Neural cell (in vitro differentiated cells): ENCODE measurements around the gene SNX30. TPM values are rescaled to one million over a fixed set of nuclear protein-coding genes. Genes with fewer than 3 reads are reported as not detected.

Source experiments
- H2AFZ ChIP-seq: fragments of 200-600, 300-800 bp; sonication (generic), shearing (Covaris generic); 2 replicates; pipeline ENCODE4 v1.6.0; 2014; ENCODE audit warnings: low read depth, mild to moderate bottlenecking, antibody characterized with exemption, low read length, moderate library complexity
- H3F3A ChIP-seq: fragments of 200-600 bp; shearing (Covaris generic); 2 replicates; pipeline ENCODE4 v1.6.1; 2016; ENCODE audit warnings: mild to moderate bottlenecking, moderate library complexity, mixed read lengths, antibody characterized with exemption, low read length; ENCODE audit not compliant: insufficient read depth, poor library complexity, severe bottlenecking
- H3K27ac ChIP-seq: fragments of 200-600, 300-800 bp; sonication (generic), shearing (Covaris generic); 2 replicates; pipeline ENCODE4 v1.5.1; 2014; ENCODE audit warnings: mild to moderate bottlenecking, low read length, moderate library complexity
- H3K27me3 ChIP-seq: fragments of 300-800, 200-600 bp; sonication (generic), shearing (Covaris generic); 2 replicates; pipeline ENCODE4 v1.6.0; 2014; ENCODE audit warnings: mild to moderate bottlenecking, low read depth, low read length, moderate library complexity; ENCODE audit not compliant: insufficient read depth
- H3K36me3 ChIP-seq: fragments of 300-800, 200-600 bp; sonication (generic), shearing (Covaris generic); 2 replicates; pipeline ENCODE4 v1.5.1; 2014; ENCODE audit warnings: mild to moderate bottlenecking, antibody characterized with exemption, low read length, moderate library complexity; ENCODE audit not compliant: insufficient read depth
- H3K4me2 ChIP-seq: fragments of 300-800, 200-600 bp; sonication (generic), shearing (Covaris generic); 2 replicates; pipeline ENCODE4 v1.6.0; 2014; ENCODE audit warnings: mild to moderate bottlenecking, low read length
- H3K4me3 ChIP-seq: fragments of 300-800, 200-600 bp; sonication (generic), shearing (Covaris generic); 2 replicates; pipeline ENCODE4 v1.5.1; 2014; ENCODE audit warnings: mild to moderate bottlenecking, low read length, moderate library complexity
- H3K79me2 ChIP-seq: fragments of 200-600 bp; shearing (Covaris generic); replicated peaks from 2 replicates; pipeline ENCODE4 v1.6.0; 2014; ENCODE audit warnings: mild to moderate bottlenecking, low read length, moderate library complexity; ENCODE audit not compliant: insufficient read depth
- H3K9ac ChIP-seq: fragments of 300-800, 200-600 bp; sonication (generic), shearing (Covaris generic); 2 replicates; pipeline ENCODE4 v1.6.1; 2016; ENCODE audit warnings: mild to moderate bottlenecking, low read length, mixed read lengths
- H3K9me2 ChIP-seq: fragments of 200-600 bp; shearing (Covaris generic); 2 replicates; pipeline ENCODE4 v1.6.1; 2016; ENCODE audit warnings: mild to moderate bottlenecking, low read length, mixed read lengths; ENCODE audit not compliant: insufficient read depth
- H3K9me3 ChIP-seq: fragments of 200-600, 300-800 bp; sonication (generic), shearing (Covaris generic); 2 replicates; pipeline ENCODE4 v1.6.1; 2016; ENCODE audit warnings: mild to moderate bottlenecking, mixed run types, low read length, moderate library complexity, mixed read lengths
- H4K20me1 ChIP-seq: fragments of 200-600 bp; shearing (Covaris generic); 2 replicates; pipeline ENCODE4 v1.6.1; 2016; ENCODE audit warnings: mild to moderate bottlenecking, mixed run types; ENCODE audit not compliant: insufficient read depth
- EP300 ChIP-seq: fragments of 450-650 bp; conservative IDR thresholded peaks from 2 replicates; pipeline ENCODE4 v1.6.1; 2014; ENCODE audit warnings: antibody characterized with exemption, mild to moderate bottlenecking, moderate library complexity; ENCODE audit not compliant: poor library complexity, severe bottlenecking
- EZH2 ChIP-seq: fragments of 200-600, 300-800 bp; shearing (Covaris generic), sonication (generic); IDR thresholded peaks from 2 replicates; pipeline ENCODE4 v1.6.1; 2014; ENCODE audit warnings: antibody characterized with exemption, low read length, borderline replicate concordance, mild to moderate bottlenecking; ENCODE audit not compliant: insufficient read depth, poor library complexity, severe bottlenecking
- MXI1 ChIP-seq: fragments of 450-650 bp; conservative IDR thresholded peaks from 2 replicates; pipeline ENCODE4 v1.6.1; 2014; ENCODE audit warnings: antibody characterized with exemption, mild to moderate bottlenecking; ENCODE audit not compliant: poor library complexity, severe bottlenecking
- POLR2AphosphoS5 ChIP-seq: IDR thresholded peaks from 2 replicates; pipeline ENCODE4 v1.6.1; 2012
- RAD21 ChIP-seq: fragments of 450-650 bp; conservative IDR thresholded peaks from 2 replicates; pipeline ENCODE4 v1.6.1; 2014; ENCODE audit warnings: antibody characterized with exemption, mild to moderate bottlenecking, moderate library complexity
- SMC3 ChIP-seq: fragments of 450-650 bp; conservative IDR thresholded peaks from 2 replicates; pipeline ENCODE4 v1.6.1; 2014; ENCODE audit warnings: antibody characterized with exemption, mild to moderate bottlenecking, moderate library complexity; ENCODE audit not compliant: poor library complexity
- TAF1 ChIP-seq: IDR thresholded peaks from 2 replicates; pipeline ENCODE4 v1.6.1; 2012; ENCODE audit warnings: low read depth
- polyA plus RNA-seq: library from polyadenylated mRNA; depleted of rRNA; stranded (reverse); fragments of >200 nt; gene quantifications from 2 replicates; pipeline ENCODE4 v1.2.3, GENCODE V29; 2014
- TF ChIP-seq, protein P1 (sequence below): IDR thresholded peaks from 2 replicates; pipeline ENCODE4 v1.6.1; 2012; ENCODE audit warnings: borderline replicate concordance
- TF ChIP-seq, protein P2 (sequence below): fragments of 450-650 bp; IDR thresholded peaks from 2 replicates; pipeline ENCODE4 v1.5.1; 2014; ENCODE audit warnings: antibody characterized with exemption, mild to moderate bottlenecking, moderate library complexity; ENCODE audit not compliant: poor library complexity, severe bottlenecking

SNX30 gene
- polyA plus RNA-seq, 1 donor from 2014 or later: 30.0 TPM

DNA sequence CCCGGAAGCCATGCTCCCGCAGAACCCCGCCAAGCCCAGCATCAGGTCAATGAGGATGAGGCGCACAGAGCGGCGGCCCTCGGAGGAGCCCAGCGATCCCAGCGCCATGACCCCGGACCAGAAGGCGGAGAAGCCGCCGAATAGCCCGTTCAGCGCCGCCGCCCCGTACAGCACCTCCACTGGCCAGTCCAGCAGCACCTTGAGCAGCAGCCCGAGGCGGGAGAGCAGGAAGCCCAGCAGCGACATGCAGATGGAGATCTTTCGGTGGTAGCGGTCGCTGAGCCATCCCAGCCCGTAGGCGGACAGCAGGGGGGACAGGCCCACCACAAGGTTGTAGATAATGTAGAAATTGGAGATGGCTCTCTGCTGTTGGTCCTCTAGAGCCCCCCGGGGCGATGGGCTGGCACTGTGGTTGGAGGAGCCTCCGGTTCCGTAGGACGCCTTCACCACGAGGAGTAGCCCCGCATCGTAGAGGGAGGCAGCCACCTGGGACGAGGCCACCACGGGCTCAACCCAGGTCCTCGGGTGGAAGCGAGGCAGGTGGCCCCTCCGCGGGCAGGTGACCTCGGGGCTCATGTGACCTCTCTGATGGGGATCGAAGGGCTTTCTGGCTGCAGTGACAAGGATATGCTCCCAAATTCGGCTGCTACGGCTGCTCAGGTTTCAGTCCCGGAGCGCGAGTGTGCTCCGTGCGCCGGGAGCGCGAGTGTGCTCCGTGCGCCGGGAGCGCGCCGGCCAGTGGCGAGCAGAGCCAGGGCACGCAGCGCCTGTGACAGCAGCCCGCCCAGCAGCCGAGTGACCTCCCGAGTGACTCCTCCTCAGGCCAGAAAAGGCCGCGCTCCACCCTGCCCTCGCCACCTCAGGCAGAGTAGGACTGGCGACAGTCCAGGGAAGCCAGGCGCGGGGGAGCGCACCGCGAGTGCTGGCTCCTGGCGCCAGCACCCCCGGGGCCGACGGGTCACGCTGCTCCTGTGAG is 139.8 kb downstream of the SNX30 start, which contains the start of gene SLC46A2:
Gene SLC46A2 (minus strand): TSS at position 771 of the 976 bp plus-strand sequence. CDS start 195 bp downstream, at position 576.
- H3K27ac ChIP-seq: no peak within 1 kb of the TSS
- peaks cover 17% of the 10 kb centered on the region for H3K27me3 ChIP-seq
- no peak within 1 kb of the TSS for H3K9ac ChIP-seq
- H3K9me2 ChIP-seq: no peaks in the 10 kb centered on the region
- H3K9me3 ChIP-seq: no peaks in the 10 kb centered on the region
- no peak within 1 kb of the TSS for H2AFZ ChIP-seq
- no peaks in the 10 kb centered on the region for H3K36me3 ChIP-seq
- TF ChIP-seq, protein P1, sequence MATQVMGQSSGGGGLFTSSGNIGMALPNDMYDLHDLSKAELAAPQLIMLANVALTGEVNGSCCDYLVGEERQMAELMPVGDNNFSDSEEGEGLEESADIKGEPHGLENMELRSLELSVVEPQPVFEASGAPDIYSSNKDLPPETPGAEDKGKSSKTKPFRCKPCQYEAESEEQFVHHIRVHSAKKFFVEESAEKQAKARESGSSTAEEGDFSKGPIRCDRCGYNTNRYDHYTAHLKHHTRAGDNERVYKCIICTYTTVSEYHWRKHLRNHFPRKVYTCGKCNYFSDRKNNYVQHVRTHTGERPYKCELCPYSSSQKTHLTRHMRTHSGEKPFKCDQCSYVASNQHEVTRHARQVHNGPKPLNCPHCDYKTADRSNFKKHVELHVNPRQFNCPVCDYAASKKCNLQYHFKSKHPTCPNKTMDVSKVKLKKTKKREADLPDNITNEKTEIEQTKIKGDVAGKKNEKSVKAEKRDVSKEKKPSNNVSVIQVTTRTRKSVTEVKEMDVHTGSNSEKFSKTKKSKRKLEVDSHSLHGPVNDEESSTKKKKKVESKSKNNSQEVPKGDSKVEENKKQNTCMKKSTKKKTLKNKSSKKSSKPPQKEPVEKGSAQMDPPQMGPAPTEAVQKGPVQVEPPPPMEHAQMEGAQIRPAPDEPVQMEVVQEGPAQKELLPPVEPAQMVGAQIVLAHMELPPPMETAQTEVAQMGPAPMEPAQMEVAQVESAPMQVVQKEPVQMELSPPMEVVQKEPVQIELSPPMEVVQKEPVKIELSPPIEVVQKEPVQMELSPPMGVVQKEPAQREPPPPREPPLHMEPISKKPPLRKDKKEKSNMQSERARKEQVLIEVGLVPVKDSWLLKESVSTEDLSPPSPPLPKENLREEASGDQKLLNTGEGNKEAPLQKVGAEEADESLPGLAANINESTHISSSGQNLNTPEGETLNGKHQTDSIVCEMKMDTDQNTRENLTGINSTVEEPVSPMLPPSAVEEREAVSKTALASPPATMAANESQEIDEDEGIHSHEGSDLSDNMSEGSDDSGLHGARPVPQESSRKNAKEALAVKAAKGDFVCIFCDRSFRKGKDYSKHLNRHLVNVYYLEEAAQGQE: no peak
- TF ChIP-seq EZH2 (no peak), EP300 (no peak), RAD21 (no peak), TAF1 (no peak), MXI1 (no peak), SMC3 (no peak), POLR2AphosphoS5 (no peak)
- TF ChIP-seq, protein P2, sequence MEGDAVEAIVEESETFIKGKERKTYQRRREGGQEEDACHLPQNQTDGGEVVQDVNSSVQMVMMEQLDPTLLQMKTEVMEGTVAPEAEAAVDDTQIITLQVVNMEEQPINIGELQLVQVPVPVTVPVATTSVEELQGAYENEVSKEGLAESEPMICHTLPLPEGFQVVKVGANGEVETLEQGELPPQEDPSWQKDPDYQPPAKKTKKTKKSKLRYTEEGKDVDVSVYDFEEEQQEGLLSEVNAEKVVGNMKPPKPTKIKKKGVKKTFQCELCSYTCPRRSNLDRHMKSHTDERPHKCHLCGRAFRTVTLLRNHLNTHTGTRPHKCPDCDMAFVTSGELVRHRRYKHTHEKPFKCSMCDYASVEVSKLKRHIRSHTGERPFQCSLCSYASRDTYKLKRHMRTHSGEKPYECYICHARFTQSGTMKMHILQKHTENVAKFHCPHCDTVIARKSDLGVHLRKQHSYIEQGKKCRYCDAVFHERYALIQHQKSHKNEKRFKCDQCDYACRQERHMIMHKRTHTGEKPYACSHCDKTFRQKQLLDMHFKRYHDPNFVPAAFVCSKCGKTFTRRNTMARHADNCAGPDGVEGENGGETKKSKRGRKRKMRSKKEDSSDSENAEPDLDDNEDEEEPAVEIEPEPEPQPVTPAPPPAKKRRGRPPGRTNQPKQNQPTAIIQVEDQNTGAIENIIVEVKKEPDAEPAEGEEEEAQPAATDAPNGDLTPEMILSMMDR: no peak
- no peaks in the 10 kb centered on the region for H3F3A ChIP-seq
- H3K4me3 ChIP-seq: peak within 1 kb of the TSS; percentile 63
- H3K4me2 ChIP-seq: no peak within 1 kb of the TSS
- no peaks in the 10 kb centered on the region for H3K79me2 ChIP-seq
- H4K20me1 ChIP-seq: no peaks in the 10 kb centered on the region

DNA sequence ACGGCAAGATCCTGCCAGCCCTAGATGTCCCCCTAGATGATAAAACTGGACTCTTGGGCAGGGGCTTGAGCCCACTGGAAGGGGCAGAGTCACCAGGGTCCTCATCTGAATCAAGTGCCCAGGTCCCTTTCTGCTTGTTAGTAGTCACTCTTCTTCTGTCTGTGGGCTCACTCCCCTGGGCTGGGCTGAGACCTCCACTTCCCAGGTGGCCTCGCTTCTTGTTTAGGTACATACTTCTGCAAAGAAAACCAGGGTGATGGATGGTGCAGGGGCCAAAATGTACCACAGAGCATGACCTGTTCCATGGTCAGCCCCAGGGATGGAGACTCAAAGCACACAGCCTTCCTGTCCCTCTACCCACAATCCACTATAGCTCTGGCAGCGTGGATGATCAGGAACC is 141.0 kb downstream of the SNX30 start:
- no peak overlapping the region for H3K4me3 ChIP-seq
- peaks cover 17% of the 10 kb centered on the region for H3K27me3 ChIP-seq
- TF ChIP-seq POLR2AphosphoS5: no peak
- TF ChIP-seq RAD21: no peak
- TF ChIP-seq SMC3: no peak
- TF ChIP-seq EZH2: no peak
- TF ChIP-seq, protein P2: no peak
- TF ChIP-seq, protein P1: no peak

More for the DNA sequence above, 141.0 kb downstream of the SNX30 start:
- Histone ChIP-seq H3K79me2 (no peaks in the 10 kb centered on the region), H3K9me3 (no peaks in the 10 kb centered on the region), H3K4me2 (no peak overlapping the region), H3K36me3 (no peaks in the 10 kb centered on the region), H2AFZ (no peak overlapping the region), H3K9me2 (no peaks in the 10 kb centered on the region), H3K27ac (no peak overlapping the region), H3F3A (no peaks in the 10 kb centered on the region), H3K9ac (no peak overlapping the region), H4K20me1 (no peaks in the 10 kb centered on the region)
